Dendritic cell treated with granulocyte-macrophage colony-stimulating factor and Interleukin-4, amounts not matched to agents 40 ng/mL and 50 ng/mL, for 4 days (primary cell): ENCODE data around the gene PHB1.

Experiments
- H3K27ac Mint-ChIP-seq: one replicate; pipeline ENCODE4 v1.8.0; 2022; ENCODE audit warnings: mild to moderate bottlenecking, mixed read lengths
- H3K27me3 Mint-ChIP-seq: one replicate; pipeline ENCODE4 v1.8.0; 2022; ENCODE audit warnings: mild to moderate bottlenecking, mixed read lengths
- H3K36me3 Mint-ChIP-seq: one replicate; pipeline ENCODE4 v1.8.0; 2022; ENCODE audit warnings: low read depth, mixed read lengths
- H3K4me1 Mint-ChIP-seq: one replicate; pipeline ENCODE4 v1.8.0; 2022; ENCODE audit warnings: low read depth, mixed read lengths
- H3K4me3 Mint-ChIP-seq: one replicate; pipeline ENCODE4 v1.8.0; 2022; ENCODE audit warnings: mild to moderate bottlenecking, moderate library complexity, mixed read lengths
- H3K9me3 Mint-ChIP-seq: one replicate; pipeline ENCODE4 v1.8.0; 2022; ENCODE audit warnings: mixed read lengths
- intact Hi-C: fragments of 100-400 bp; cut with micrococcal nuclease; formaldehyde crosslinking; loops from one replicate; pipeline ENCODE4 v1.15.0; 2022

Gene PHB1

DNA sequence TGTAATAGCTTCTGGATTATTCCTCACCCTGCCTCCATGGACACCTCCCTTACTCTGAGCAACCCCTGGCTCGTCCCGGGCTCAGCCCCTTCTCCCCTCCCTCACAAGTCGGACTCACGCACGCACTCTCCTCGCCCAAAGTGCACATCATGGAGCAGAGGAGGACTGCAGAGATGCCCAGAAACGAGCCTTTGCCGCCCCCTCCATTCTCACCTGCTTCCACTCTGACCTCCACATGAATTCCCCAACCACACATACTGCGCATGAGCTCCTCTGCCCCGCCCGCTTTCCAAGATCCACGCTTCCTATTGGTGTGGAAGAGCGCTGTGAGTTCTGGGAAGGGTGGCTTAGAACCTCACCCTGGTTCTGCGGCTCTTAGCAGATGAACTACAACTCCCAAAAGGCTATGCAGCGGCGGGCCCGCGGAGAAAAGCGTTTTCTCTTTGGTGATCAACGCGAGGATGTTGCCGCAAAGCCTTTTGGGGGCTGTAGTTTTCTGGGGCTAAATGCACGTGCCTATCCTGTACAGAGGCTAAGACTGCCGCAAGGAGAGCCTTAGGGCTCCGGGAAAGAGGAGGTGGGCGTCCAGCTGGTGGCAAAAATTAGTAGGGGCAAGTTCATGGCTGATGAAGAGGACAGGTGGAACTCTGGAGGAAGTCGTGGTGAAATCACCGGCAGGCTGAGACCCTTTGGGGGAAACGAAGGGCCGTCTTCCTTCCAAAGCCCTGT is at the start of gene PHB1:
Gene PHB1 (minus strand): TSS at position 261 of the 729 bp plus-strand sequence. CDS start 1,618 bp downstream, outside the sequence.
- intact Hi-C loops, result no loop called here
- Mint-ChIP-seq H3K36me3 (peaks cover 41% of the 10 kb centered on the region), H3K4me1 (peaks cover 14% of the 10 kb centered on the region)

DNA sequence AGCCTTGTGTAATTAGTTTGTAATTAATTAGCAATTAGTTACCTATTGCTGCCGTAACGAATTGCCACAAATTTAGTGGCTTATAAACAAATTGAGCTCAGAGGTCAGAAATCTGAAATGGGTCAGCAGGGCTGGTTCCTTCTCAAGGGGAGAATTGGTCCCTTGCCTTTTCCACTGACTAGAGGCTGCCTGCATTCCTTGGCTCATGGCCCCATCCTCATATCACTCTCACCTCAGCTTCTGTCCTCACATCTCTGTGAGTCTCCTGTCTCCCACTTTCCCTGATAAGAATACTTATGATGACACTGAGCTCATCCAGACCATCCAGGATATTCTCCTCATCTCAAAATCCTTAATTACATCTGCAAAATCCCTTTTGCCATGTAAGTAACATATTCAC is 49.4 kb upstream of the PHB1 start:
- Mint-ChIP-seq H3K4me1 (no peaks in the 10 kb centered on the region), H3K9me3 (peaks cover 9% of the 10 kb centered on the region), H3K27me3 (peaks cover 77% of the 10 kb centered on the region), H3K27ac (no peak overlapping the region), H3K36me3 (no peaks in the 10 kb centered on the region), H3K4me3 (no peak overlapping the region)
- intact Hi-C loops, result no loop called here

More for the DNA sequence above, at the start of gene PHB1:
- Mint-ChIP-seq H3K9me3 (no peaks in the 10 kb centered on the region), H3K27ac (peak within 1 kb of the TSS; percentile 80), H3K4me3 (peak within 1 kb of the TSS; percentile 97), H3K27me3 (peaks cover 9% of the 10 kb centered on the region)

DNA sequence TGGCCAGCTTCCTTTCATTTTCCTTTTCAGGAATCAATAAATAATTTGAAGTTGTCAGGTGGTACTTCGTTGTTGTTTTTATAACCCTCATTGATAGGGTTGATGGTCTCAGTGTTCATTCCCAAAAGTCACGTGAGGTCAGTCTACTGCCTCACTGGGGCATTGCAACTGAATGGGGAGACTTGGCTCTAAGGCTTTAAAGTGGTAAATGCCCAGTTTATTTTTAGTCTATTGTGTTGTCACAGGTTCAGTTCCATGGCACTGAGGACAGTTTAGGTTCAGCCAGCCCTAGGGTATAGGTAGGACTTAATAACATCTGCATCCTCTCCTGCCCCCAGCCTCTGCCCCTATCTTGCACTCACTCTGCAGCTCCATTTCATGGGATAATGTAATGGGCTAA is 46.9 kb upstream of the PHB1 start:
- H3K27me3 Mint-ChIP-seq, result peaks cover 77% of the 10 kb centered on the region
- H3K4me3 Mint-ChIP-seq, result no peak overlapping the region
- H3K36me3 Mint-ChIP-seq, result no peaks in the 10 kb centered on the region
- H3K9me3 Mint-ChIP-seq, result peaks cover 9% of the 10 kb centered on the region
- no peak overlapping the region for H3K27ac Mint-ChIP-seq
- peaks cover 2% of the 10 kb centered on the region for H3K4me1 Mint-ChIP-seq
- intact Hi-C loops, result no loop called here

DNA sequence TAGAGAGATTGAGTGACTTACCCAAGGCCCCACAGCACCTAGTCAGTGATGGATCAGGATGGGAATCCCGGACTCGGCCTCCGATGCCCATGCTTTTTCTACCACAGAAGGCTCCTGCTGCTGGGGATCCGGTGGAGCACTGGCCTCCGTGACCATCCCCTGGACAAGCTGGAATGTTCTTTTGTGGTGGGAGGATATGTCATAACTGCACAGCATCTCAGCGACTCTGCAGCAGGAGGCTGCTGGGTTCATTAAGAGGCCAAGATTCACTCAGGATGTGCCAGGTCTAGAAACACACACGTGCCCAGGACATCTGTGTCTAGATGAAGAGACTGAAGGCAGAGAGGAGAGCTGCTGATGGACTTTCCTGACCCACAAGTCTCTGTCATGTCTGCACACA is 45.7 kb upstream of the PHB1 start:
- intact Hi-C loops, result no loop called here
- H3K27ac Mint-ChIP-seq, result no peak overlapping the region
- H3K36me3 Mint-ChIP-seq, result no peaks in the 10 kb centered on the region
- H3K9me3 Mint-ChIP-seq, result peaks cover 9% of the 10 kb centered on the region
- no peak overlapping the region for H3K4me3 Mint-ChIP-seq
- H3K27me3 Mint-ChIP-seq, result peaks cover 80% of the 10 kb centered on the region
- peaks cover 9% of the 10 kb centered on the region for H3K4me1 Mint-ChIP-seq

DNA sequence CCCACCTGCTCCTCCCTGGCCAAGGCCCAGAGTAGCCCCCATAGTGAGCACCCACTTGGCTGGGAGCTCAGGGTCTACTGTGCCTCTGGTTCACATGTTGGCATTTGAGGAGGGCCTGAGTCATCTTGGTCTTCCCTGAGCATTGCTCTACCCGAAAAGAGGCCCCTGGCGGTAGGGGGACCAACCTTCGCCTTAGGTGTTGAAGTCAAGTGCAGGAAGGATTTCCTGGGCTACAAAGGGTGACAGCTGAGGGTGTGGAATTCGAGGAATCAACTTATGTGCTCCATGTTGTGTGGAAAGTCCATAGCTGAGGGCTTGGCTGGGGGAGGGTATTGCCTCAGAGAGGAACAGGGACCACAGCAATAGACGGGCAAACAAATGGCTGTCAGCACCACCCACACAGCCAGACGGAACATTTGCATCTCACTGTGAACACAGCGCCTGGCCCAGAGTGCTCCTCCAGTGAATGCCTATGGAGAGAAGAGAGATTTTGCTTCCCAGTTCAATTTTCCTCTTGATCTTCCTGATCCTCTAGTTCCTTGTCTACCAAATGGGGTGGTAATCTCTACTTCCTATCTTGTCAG is 44.8 kb upstream of the PHB1 start:
- intact Hi-C loops, result no loop called here
- Mint-ChIP-seq H3K36me3 (no peaks in the 10 kb centered on the region), H3K27me3 (peaks cover 80% of the 10 kb centered on the region), H3K9me3 (peaks cover 8% of the 10 kb centered on the region), H3K27ac (no peak overlapping the region), H3K4me3 (no peak overlapping the region), H3K4me1 (peaks cover 9% of the 10 kb centered on the region)

DNA sequence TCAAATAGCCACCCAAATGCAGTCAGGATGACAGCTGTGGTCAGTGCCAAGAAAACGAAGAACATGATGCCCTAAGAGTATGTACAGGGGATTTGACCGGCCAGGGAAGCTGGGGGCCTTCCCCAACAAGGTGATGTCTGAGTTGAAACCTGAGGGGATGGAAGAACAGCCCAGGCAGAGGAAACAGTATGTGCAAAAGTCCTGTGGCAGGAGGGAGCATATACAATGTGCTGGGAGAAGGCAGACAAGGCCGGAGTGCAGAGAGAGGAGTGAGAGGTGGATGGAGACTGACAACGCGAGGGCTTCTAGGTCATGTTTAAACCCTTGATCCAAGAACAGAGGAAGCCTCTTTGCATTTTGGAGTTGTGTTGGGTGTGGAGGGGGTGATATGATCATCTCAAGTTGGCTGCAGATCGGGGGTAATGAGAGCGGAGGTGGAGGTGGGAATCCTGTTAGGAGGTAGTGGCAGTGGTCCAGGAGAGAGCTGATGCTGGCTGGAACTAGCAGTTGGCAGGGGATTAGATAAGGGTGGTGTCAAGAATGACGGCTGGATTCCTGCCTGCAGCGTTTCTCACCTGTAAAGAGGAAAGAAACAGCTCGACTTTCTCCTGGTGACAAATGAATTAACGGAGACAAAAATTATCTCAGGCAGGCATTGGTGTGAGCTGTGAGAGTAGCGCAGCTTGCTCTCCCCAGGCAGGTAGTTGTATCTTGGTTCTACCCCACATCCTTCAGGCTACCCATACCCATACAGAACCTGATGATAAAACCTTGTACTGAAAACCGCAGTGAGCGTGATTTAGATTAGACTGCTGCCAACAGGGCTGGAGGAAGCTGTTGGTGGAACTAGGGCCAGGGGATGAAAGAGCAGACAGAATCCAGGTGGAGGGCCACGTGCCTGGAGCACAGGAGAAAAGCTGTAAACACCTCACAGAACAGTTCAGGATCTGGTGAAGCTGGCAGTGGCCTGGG is 43.2 kb upstream of the PHB1 start:
- no peak overlapping the region for H3K4me3 Mint-ChIP-seq
- no peak overlapping the region for H3K27ac Mint-ChIP-seq
- intact Hi-C loops, result no loop called here
- peaks cover 78% of the 10 kb centered on the region for H3K27me3 Mint-ChIP-seq
- no peaks in the 10 kb centered on the region for H3K9me3 Mint-ChIP-seq
- peaks cover 9% of the 10 kb centered on the region for H3K4me1 Mint-ChIP-seq
- H3K36me3 Mint-ChIP-seq, result no peaks in the 10 kb centered on the region

DNA sequence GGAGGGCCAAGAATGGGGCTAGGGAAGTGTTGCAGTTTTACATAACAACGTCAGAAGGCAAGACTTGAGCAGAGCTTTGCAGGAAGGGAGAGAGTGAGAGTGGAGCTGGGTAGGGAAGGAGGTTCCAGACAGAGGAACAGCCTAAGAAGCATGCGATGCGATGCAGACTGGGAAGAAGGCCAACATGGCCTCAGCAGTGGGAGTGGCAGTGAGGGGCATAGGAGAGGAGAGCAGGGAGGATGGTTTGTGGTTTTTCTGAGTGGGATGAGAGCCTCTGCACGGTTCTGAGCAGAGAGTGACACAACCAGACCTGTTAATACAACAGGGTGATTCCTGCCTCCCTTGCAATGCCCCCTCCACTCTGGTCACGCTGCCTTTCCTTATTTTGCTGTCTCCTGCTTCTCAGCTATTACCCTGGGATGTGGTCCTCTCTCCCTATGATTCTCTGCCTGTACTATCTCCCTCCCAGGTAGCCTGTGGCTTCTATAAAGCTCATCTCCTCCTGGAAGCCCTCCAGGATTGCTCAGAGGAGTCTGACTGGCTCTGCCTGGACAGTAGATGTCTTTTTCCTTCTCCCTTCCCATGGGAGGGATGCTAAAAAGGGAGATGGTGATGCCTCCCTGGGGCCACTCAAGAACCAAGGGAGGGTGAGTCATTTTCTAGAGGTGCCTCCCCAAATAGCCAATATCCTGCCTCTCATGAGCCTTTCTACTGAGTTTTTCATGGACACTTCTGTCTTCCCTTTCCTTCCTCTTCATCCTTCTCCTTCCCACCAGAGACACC is 41.7 kb upstream of the PHB1 start:
- H3K4me3 Mint-ChIP-seq, result no peak overlapping the region
- intact Hi-C loops, result no loop called here
- peaks cover 19% of the 10 kb centered on the region for H3K4me1 Mint-ChIP-seq
- no peaks in the 10 kb centered on the region for H3K9me3 Mint-ChIP-seq
- no peak overlapping the region for H3K27ac Mint-ChIP-seq
- peaks cover 75% of the 10 kb centered on the region for H3K27me3 Mint-ChIP-seq
- no peaks in the 10 kb centered on the region for H3K36me3 Mint-ChIP-seq

DNA sequence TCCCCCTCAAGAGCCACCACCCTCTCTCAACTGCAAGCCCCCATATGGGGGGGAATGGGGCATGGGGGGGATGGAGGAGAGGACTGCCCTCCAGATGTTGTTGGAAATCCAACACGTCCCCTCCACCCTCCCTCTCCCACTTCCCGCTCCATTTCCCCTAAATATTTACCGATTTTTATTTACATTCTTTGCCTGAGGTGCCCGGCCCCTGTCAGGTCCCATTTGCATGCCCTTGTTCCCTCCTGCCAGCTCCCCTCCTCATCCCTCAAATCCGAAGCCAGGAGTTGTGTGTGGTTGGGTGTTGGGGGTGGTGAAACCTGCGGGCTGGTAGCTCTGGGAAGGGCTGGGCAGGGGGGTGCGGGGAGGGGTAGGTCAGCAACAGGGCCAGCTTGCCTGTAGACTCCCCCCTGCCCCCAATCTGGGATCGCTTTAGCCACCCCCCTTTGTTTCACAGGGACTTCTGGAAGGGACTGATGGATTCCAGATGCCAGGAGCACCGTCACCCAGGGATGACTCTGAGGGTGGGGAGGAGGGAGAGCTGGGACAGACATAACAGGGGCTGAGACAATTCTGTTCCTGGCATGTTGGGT is 40.7 kb upstream of the PHB1 start:
- Mint-ChIP-seq H3K27me3 (peaks cover 68% of the 10 kb centered on the region), H3K36me3 (no peaks in the 10 kb centered on the region), H3K4me3 (no peak overlapping the region), H3K9me3 (no peaks in the 10 kb centered on the region), H3K27ac (no peak overlapping the region), H3K4me1 (peaks cover 28% of the 10 kb centered on the region)
- intact Hi-C loops, result no loop called here

DNA sequence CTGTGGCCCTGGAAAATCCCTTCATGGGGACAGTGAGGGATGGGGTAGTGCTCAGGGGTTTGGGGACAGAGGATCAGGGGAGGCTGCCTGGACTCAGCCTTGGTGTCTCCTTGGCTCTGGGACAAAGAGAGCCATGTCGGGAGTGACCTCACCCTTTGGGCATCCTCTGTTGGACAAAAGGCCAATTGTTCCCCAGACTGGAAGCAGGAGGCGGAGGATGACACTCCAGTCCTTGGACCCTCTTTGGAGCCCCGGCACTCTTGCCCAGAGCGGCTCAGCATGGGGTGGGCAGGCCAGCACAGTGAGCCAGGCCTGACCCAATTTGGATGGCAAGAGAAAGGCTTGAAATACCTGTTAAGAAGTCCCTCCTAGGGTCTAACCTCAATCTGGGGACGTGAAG is 39.4 kb upstream of the PHB1 start:
- Mint-ChIP-seq H3K36me3 (no peaks in the 10 kb centered on the region), H3K9me3 (no peaks in the 10 kb centered on the region), H3K27me3 (peaks cover 55% of the 10 kb centered on the region), H3K27ac (no peak overlapping the region), H3K4me1 (peaks cover 31% of the 10 kb centered on the region), H3K4me3 (no peak overlapping the region)
- intact Hi-C loops, result no loop called here

DNA sequence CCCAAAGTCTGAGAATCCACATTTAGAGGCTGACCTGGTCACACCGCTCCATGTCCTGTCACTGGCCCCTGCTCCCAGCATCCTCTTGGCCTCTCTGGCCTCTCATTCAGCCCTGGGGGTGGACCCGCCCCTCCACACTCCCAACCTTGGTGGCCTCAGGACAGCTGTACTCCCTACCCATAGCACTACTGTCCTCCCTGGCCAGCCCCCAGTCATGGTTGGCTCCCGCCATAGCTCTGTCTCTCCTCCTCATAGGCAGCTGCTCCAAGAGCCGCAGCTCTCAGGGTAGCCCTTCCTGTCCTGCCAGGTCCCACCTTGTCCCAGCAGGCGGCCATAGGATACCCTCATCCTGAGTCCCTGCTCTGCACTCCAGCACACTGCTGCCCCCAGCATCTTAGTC is 38.0 kb upstream of the PHB1 start:
- Mint-ChIP-seq H3K27me3 (peaks cover 47% of the 10 kb centered on the region), H3K36me3 (no peaks in the 10 kb centered on the region), H3K9me3 (no peaks in the 10 kb centered on the region), H3K4me3 (no peak overlapping the region), H3K4me1 (peaks cover 31% of the 10 kb centered on the region), H3K27ac (no peak overlapping the region)
- intact Hi-C loops, result no loop called here

DNA sequence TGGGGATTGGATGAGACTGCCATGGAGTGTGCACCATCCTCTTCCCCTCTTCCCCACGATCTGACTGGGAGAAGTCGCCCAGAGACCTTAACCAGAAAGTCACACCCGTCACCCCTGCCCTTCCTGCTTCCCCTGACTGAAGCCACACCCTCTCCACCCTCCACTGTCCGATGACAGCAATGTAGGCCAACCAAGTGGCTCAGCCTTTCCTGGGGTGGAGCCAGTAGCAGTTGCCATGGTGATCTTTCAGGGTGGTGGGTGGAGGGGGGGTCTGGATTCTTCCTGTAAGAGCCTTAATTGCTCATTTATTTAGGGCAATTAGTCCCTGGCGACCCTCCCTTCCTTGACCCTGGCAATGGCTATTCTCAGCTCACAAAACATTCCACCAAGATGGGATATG is 37.5 kb upstream of the PHB1 start:
- H3K27me3 Mint-ChIP-seq, result peaks cover 43% of the 10 kb centered on the region
- H3K4me1 Mint-ChIP-seq, result peaks cover 31% of the 10 kb centered on the region
- H3K27ac Mint-ChIP-seq, result no peak overlapping the region
- intact Hi-C loops, result no loop called here
- H3K4me3 Mint-ChIP-seq, result no peak overlapping the region
- H3K9me3 Mint-ChIP-seq, result no peaks in the 10 kb centered on the region
- H3K36me3 Mint-ChIP-seq, result no peaks in the 10 kb centered on the region

DNA sequence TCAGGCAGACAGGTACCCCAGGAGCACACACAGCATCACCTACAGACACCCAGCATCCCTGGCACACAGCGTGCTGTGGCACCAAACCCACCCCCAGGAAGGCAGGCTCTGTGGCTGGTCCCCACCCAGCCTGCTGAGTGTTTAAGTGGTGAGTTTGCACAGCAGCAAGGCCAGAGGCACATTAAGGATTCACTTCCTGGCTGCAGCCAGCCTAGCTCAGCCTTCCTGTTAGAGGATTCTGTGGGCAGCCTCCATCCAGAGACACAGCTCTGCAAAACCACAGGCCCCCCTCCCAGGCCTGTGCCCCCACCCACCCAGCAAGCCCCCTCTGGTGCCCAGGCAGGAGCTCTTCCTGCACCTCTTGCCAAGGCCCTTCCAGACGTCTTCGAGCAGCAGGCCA is 36.1 kb upstream of the PHB1 start:
- intact Hi-C loops, result no loop called here
- H3K4me3 Mint-ChIP-seq, result no peak overlapping the region
- H3K27ac Mint-ChIP-seq, result peak overlapping the region; percentile 30
- no peaks in the 10 kb centered on the region for H3K36me3 Mint-ChIP-seq
- H3K27me3 Mint-ChIP-seq, result peaks cover 34% of the 10 kb centered on the region
- H3K4me1 Mint-ChIP-seq, result peaks cover 22% of the 10 kb centered on the region
- no peaks in the 10 kb centered on the region for H3K9me3 Mint-ChIP-seq

DNA sequence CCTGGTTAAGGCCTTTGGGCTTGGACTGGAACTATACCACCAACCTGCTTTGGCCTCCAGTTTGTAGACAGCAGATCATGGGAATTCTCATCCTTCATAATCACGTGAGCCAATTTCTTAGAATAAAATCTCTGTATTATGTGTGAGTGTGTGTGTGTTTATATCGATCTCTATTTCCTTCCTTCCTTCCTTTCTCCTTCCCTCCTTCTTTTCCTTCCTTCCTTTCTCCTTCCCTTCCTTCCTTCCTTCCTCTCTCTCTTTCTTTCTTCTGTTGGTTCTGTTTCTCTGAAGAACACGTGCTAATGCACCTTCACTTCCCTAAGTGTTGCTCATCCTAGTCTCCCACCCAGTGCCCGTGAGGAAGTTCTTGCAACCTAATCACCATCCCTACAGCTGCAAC is 35.5 kb upstream of the PHB1 start:
- intact Hi-C loops, result no loop called here
- Mint-ChIP-seq H3K27me3 (peaks cover 32% of the 10 kb centered on the region), H3K4me3 (no peak overlapping the region), H3K9me3 (no peaks in the 10 kb centered on the region), H3K27ac (no peak overlapping the region), H3K4me1 (peaks cover 22% of the 10 kb centered on the region), H3K36me3 (no peaks in the 10 kb centered on the region)
